Mammary epithelial cell (primary cell): ENCODE data around the gene KCNG2.

Source experiments
- EZH2 ChIP-seq: IDR thresholded peaks from 2 replicates; pipeline ENCODE4 v1.6.1; 2012; ENCODE audit warnings: low read length, inconsistent platforms, borderline replicate concordance
- TF ChIP-seq, protein P1 (sequence below), 2 donors: IDR thresholded peaks in 1 of 2; conservative IDR thresholded peaks in 1 of 2; 2 replicates each; pipeline ENCODE4 v1.5.1; 2011 to 2012; ENCODE audit warnings: inconsistent platforms in 2 of 2, low read length in 2 of 2, mild to moderate bottlenecking in 2 of 2, control low read depth in 1 of 2, low read depth in 1 of 2; ENCODE audit not compliant: insufficient read depth in 1 of 2; ENCODE audit errors: extremely low read depth in 1 of 2

GRCh38 chr18:79942211-79942610 lies 144.5 kb downstream of the KCNG2 start:
- TF ChIP-seq, protein P1, sequence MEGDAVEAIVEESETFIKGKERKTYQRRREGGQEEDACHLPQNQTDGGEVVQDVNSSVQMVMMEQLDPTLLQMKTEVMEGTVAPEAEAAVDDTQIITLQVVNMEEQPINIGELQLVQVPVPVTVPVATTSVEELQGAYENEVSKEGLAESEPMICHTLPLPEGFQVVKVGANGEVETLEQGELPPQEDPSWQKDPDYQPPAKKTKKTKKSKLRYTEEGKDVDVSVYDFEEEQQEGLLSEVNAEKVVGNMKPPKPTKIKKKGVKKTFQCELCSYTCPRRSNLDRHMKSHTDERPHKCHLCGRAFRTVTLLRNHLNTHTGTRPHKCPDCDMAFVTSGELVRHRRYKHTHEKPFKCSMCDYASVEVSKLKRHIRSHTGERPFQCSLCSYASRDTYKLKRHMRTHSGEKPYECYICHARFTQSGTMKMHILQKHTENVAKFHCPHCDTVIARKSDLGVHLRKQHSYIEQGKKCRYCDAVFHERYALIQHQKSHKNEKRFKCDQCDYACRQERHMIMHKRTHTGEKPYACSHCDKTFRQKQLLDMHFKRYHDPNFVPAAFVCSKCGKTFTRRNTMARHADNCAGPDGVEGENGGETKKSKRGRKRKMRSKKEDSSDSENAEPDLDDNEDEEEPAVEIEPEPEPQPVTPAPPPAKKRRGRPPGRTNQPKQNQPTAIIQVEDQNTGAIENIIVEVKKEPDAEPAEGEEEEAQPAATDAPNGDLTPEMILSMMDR (conservative IDR thresholded peaks at IDR 0.05 in 1 of 2, IDR thresholded peaks at IDR 0.05 in 1 of 2; ENCODE audit: extremely low read depth in 1 of 2, insufficient read depth in 1 of 2, low read depth in 1 of 2, low read length in 2 of 2), result no peak
- no peak for TF ChIP-seq EZH2
